ENCODE results near the gene PID1. TPM values are rescaled to one million over a fixed set of nuclear protein-coding genes. Genes with fewer than 3 reads are reported as not detected.

PID1 gene
- total and polyA plus RNA-seq, 10 donors = 3.2 to 30.0 (median 14.7) TPM

DNA sequence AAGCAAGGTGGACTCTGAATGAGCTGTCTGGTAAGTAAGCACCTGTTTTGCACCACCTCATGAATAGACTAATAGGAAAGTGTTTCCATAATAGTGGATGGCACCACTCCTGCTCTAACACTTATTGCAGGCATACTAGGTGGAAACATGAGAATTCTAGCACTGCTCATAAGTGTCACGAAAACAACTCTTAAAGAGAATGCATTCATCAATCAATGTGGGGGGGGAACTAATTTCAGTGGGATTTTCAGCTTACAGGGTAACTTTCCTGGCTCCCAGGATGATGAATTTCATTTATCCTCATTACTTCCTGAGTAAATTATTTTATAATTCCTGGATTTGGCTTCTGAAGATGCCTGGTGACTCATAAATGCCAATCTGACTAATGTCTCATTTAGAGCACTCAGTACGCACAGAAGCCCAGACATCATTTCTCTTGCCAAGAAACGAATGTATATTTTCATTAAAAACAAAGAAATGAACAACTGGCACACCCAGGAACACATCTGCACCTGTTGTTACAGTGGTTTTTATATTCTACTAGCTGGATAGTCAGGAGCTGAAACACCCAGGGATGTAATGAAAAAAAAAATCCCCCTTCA lies 129.6 kb downstream of the PID1 start:
- 60 to 69% (median 67%) methylated on average over 3 of the region's 3 CpGs for WGBS, 5 donors
- DNase-seq = no peak
- Histone ChIP-seq H3K4me1 (no peaks in the 10 kb centered on the region), H3K27me3 (replicated peaks in 1 of 7) (no peaks in the 10 kb centered on the region), H3K4me3 (no peak overlapping the region), H3K36me3 (no peaks in the 10 kb centered on the region), H3K9me3 (peaks cover 0 to 17% (median 8%) of the 10 kb centered on the region in 8 donors), H3K27ac (no peak overlapping the region)
- TF ChIP-seq, protein P1, sequence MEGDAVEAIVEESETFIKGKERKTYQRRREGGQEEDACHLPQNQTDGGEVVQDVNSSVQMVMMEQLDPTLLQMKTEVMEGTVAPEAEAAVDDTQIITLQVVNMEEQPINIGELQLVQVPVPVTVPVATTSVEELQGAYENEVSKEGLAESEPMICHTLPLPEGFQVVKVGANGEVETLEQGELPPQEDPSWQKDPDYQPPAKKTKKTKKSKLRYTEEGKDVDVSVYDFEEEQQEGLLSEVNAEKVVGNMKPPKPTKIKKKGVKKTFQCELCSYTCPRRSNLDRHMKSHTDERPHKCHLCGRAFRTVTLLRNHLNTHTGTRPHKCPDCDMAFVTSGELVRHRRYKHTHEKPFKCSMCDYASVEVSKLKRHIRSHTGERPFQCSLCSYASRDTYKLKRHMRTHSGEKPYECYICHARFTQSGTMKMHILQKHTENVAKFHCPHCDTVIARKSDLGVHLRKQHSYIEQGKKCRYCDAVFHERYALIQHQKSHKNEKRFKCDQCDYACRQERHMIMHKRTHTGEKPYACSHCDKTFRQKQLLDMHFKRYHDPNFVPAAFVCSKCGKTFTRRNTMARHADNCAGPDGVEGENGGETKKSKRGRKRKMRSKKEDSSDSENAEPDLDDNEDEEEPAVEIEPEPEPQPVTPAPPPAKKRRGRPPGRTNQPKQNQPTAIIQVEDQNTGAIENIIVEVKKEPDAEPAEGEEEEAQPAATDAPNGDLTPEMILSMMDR (IDR thresholded peaks at IDR 0.05 in 8 of 11, conservative IDR thresholded peaks at IDR 0.05 in 3 of 11) = no peak
- TF ChIP-seq POLR2A (IDR thresholded peaks at IDR 0.05) (no peak), POLR2AphosphoS5 (IDR thresholded peaks at IDR 0.05) (no peak)
- intact Hi-C loops (cut with DNase I; ENCODE audit: low total_unique reads) = no loop called here

DNA sequence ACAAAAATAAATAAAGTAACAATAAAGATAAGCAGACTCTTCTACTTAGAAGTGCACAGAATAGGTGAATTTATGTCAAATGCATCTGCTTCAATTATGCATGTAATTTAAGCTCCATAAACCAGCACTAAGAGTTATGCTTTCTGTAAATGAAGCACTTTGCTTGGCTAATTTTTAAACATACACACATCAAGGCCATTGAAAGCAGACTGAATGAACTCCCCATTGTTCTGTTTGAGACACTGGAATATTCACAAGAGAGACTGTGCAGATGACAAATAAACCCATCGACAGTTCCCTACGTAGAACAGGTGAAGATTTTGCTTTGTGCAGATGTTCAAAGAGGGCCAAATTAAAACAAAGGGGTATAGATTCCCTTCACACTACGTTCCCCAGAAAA lies 133.4 kb downstream of the PID1 start:
- Histone ChIP-seq H3K27me3 (replicated peaks in 1 of 7) (no peaks in the 10 kb centered on the region), H3K4me3 (no peak overlapping the region), H3K36me3 (no peaks in the 10 kb centered on the region), H3K27ac (no peak overlapping the region), H3K4me1 (no peaks in the 10 kb centered on the region), H3K9me3 (peaks cover 0 to 5% (median 0%) of the 10 kb centered on the region in 8 donors)
- no peak for DNase-seq
- no peak for TF ChIP-seq POLR2AphosphoS5 (IDR thresholded peaks at IDR 0.05)
- TF ChIP-seq, protein P1 (IDR thresholded peaks at IDR 0.05 in 8 of 11, conservative IDR thresholded peaks at IDR 0.05 in 3 of 11) = no peak
- no peak for TF ChIP-seq POLR2A (IDR thresholded peaks at IDR 0.05)
- intact Hi-C loops (cut with DNase I; ENCODE audit: low total_unique reads) = loop anchor here (5.0 to 10.0 kb wide), 2 partner anchors 135 to 447 kb away; partner anchors contain the start of gene PID1
- WGBS, 5 donors = 72 to 85% (median 82%) methylated on average over 3 of the region's 3 CpGs

DNA sequence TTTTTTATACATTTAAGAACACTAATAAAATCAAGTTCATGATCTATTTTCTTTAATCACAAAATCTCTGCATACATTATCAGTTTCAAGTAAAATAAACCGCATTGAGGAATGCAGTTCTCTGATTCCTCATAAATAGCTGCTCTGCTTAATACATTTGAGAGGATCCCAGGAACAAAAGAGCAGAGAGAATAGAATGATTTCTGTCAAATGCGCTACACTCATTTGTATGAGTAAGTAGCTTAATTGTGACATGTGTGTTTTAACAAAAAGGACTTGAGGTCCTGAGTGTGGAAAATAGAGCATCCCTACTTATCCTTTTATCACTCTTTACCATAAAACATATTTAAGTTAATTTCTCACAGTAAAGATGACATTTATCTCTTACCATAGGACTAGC lies 134.0 kb downstream of the PID1 start:
- 92 to 96% (median 94%) methylated on average over 2 of the region's 2 CpGs for WGBS, 5 donors
- intact Hi-C loops (cut with DNase I; ENCODE audit: low total_unique reads) = loop anchor here (5.0 to 10.0 kb wide), 2 partner anchors 135 to 448 kb away; partner anchors contain the start of gene PID1
- TF ChIP-seq POLR2A (IDR thresholded peaks at IDR 0.05) (no peak), POLR2AphosphoS5 (IDR thresholded peaks at IDR 0.05) (no peak)
- TF ChIP-seq, protein P1 (IDR thresholded peaks at IDR 0.05 in 8 of 11, conservative IDR thresholded peaks at IDR 0.05 in 3 of 11) = no peak
- DNase-seq = no peak
- H3K27ac ChIP-seq = no peak overlapping the region
- no peaks in the 10 kb centered on the region for H3K27me3 ChIP-seq (replicated peaks in 1 of 7)
- peaks cover 0 to 5% (median 0%) of the 10 kb centered on the region in 8 donors for H3K9me3 ChIP-seq
- H3K36me3 ChIP-seq = no peaks in the 10 kb centered on the region
- no peaks in the 10 kb centered on the region for H3K4me1 ChIP-seq
- H3K4me3 ChIP-seq = no peak overlapping the region

DNA sequence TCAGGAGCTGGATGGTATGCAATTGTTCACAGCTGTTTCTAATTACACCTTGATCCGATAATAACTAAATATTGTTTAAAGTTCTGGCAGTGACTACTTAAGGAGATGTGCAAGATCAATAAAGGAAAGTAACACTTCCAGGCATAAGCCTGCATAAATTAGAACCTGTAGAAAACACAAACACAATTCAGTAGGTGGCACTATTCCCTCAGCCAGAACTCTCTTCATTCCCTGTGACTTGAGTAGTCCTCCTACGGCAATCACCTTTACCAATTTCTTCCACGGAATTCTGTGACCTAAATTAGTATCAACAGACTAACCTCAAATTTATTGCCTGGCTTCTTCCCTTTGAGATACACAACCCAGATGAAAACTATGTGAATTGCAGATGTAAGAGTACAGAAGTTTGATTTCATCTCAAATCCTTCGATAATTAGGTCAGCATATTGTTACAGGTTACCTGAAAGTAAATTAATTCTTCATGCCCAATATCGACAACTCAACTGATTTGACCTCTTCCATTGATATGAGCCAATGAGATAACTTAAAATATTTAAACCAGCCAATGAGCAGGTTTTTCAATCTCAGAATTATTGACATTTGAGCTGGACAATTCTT lies 137.8 kb downstream of the PID1 start:
- 57 to 71% (median 62%) methylated on average over 5 of the region's 5 CpGs for WGBS, 5 donors
- intact Hi-C loops (cut with DNase I; ENCODE audit: low total_unique reads) = loop anchor here (10.0 kb wide), 1 partner anchor 452 kb away; no protein-coding TSS in a partner anchor
- Histone ChIP-seq H3K27ac (no peak overlapping the region), H3K4me1 (no peaks in the 10 kb centered on the region), H3K4me3 (no peak overlapping the region), H3K27me3 (replicated peaks in 1 of 7) (no peaks in the 10 kb centered on the region), H3K36me3 (no peaks in the 10 kb centered on the region), H3K9me3 (peaks cover 0 to 5% (median 0%) of the 10 kb centered on the region in 8 donors)
- no peak for TF ChIP-seq POLR2A (IDR thresholded peaks at IDR 0.05)
- TF ChIP-seq, protein P1 (IDR thresholded peaks at IDR 0.05 in 8 of 11, conservative IDR thresholded peaks at IDR 0.05 in 3 of 11) = peak in 5 of 11 experiments; percentile 12 to 35 (median 23)
- DNase-seq = no peak
